Cortex of kidney (tissue), 1 donor: ENCODE measurements around the gene OR56B1.
"Not testable (repeated sequence)": the region's sequence is repeated elsewhere in the genome, so short reads cannot be mapped to it uniquely, and the experiment has no call there.

Experiments
- DNase-seq: peaks from one replicate; lab custom pipeline; 2025; lab: John Stamatoyannopoulos, UW

OR56B1 gene, protein sequence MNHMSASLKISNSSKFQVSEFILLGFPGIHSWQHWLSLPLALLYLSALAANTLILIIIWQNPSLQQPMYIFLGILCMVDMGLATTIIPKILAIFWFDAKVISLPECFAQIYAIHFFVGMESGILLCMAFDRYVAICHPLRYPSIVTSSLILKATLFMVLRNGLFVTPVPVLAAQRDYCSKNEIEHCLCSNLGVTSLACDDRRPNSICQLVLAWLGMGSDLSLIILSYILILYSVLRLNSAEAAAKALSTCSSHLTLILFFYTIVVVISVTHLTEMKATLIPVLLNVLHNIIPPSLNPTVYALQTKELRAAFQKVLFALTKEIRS

DNA sequence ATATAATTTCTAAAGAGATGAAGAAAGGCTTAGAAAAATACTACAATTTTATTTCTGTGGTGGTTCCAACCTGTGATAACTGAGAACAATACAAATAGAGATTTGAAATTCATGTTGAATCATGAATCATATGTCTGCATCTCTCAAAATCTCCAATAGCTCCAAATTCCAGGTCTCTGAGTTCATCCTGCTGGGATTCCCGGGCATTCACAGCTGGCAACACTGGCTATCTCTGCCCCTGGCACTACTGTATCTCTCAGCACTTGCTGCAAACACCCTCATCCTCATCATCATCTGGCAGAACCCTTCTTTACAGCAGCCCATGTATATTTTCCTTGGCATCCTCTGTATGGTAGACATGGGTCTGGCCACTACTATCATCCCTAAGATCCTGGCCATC, at the start of gene OR56B1:
OR56B1 (plus strand) TSS at position 53 of the 400 bp plus-strand sequence; CDS start at position 122, 69 bp downstream.
- DNase-seq = no peak

DNA sequence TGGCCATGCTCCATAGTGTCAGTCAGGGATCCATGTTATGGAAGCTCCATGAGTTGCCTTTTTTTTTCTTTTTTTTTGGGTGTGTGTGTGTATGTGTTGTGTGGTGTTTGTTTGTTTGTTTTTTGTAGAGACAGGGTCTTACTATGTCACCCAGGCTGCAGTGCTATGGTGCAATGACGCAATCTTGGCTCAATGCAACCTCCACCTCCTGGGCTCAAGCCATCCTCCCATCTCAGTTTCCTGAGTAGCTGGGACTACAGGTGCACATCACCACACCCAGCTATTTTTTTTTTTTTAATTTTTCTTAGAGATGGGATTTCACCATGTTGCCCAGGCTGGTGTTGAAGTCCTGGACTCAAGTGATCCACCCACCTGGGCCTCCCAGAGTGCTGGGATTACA, 47.8 kb upstream of the OR56B1 start:
- DNase-seq = no peak

DNA sequence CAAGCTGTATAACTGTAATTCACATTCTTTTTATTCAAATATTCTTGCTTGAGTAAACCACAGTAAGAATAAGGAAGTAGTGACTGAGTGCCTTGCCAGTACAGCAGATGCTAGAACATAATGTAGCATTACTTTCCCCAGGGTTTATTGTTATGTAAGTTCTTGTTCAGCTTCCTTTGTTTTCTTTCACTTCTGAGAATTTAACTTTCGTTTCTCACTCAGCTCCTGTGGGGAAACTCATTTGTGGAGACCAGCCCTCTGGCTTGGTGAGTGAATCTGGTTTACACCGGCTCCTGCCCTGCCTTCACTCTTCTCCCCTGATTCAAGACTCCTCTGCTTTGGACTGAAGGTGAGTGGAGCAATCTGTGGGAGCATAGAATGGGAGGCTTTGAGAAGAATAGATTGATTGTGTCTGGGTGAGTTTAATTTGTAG, 46.7 kb upstream of the OR56B1 start, which contains the start of gene TRIM22:
TRIM22 (plus strand) TSS at position 240 of the 433 bp plus-strand sequence. CDS start 6,443 bp downstream, outside the sequence.
- DNase-seq = no peak

DNA sequence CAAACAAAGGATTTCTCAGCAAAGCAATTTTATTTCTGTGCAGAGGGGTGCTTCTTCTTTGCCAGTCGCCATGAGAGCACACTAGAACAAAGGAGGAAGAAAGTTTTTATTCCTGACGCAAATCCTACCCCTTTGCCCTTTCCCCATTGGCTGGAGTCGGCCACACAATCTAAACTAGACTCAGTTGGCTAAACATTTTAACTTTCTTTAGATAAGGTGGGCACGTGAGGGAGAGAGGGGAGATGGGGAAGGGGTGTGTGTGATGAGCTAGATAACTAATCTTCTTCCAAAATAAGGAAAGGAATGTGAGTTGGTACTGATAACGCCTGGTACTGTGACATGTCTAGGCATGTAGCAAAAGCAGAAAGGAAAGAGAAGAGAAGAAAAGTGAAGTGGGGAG, 46.0 kb upstream of the OR56B1 start:
- no peak for DNase-seq

DNA sequence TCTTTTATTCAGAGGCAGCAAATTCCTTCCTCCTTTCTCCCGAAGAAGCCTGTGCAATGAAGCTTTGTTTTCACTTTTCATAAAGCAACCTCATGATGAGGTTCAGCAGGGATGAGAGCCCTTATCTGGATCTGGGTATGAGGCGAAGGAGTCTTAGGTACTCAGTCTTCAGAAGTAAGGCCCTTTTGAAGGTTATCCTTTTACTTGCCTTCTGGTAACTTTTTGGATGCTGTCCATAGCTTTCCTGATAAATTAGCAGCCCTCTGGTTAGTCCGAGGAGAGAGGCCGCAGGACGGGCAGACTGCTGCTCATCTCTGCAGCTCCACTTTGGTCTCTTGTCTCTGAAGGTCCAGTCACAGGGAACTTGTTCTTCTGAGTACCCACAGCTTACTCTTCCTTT, 45.5 kb upstream of the OR56B1 start:
- no peak for DNase-seq

DNA sequence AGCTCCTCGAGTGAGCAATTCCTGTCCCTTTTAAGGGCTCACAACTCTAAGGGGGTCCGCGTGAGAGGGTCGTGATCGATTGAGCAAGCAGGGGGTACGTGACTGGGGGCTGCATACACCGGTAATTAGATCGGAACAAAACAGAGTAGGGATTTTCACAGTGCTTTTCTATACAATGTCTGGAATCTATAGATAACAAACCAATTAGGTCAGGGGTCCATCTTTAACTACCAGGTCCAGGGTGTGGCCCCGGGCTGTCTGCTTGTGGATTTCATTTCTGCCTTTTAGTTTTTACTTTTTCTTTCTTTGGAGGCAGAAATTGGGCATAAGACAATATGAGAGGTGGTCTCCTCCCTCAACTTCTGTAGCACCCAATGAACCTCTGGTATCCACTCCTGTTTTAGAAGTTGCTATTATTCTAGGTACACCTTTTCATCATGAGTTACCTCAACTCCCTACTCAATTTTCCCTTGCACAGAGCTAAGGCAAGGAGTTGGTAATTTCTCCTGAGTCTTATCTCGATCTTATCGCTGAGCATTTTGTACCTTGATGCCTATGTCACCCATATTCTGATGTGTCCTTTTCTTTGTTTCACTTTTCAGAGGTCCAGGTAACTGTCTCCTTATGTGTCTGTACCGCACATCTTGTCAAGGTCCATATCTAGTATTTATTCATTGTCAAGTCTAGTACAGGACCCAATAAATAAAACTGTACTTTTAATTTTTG, 44.8 kb upstream of the OR56B1 start:
- DNase-seq = not testable (repeated sequence)

DNA sequence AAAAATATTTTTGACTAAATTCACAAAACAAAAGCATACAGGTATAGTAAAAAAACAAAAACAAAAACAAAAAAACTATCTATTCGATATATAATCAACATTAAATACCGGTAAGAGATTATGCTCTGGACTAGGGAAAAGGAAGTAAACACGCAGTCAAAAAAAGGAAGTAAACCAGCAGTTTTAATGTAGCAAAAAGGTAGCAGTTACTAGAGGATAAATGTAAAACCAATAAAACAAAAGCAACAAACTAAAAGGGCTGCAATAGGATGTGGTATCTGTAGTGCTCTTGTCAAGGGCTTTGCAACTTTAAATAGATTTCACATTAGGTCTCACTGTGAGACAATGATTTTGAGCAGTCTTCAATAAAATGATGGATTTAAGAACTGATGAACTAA, 44.3 kb upstream of the OR56B1 start:
- no peak for DNase-seq

DNA sequence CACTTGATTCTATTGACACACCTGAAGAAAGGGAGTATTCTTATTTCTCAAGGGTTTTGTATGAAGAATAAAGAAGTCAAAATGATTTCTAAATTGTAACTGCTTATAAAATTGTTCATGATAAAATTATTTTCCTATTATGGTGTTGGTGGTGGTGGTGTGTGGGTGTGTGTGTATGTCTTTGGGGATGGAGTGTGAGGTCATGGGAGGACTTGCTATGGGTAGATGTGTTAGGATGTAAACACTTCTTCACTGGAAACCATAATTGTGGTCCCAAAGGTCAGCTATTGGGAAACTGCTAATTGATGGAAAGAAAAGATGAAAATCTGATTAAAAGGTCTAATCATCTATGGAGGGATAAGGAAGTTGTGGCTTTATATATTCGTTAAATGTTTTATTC, 41.6 kb upstream of the OR56B1 start:
- no peak for DNase-seq

DNA sequence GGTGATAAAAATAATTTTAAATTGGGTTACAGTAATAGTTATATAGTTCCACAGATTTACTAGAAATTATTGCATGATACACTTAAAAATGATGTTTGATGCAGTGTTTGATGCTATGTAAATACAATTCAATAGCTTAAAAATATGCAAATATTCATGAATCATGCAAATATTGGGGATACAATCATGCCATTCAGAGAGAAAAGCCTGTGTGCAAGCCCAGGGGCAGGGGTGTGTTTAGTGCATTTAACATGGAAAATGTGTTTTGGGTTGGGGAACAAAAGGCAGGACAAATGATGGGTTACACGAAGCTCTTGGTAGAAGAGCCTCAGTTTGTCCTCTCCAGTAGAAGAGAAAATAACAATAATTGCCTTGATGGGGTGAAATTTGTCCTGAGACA, 40.7 kb upstream of the OR56B1 start:
- DNase-seq = no peak

DNA sequence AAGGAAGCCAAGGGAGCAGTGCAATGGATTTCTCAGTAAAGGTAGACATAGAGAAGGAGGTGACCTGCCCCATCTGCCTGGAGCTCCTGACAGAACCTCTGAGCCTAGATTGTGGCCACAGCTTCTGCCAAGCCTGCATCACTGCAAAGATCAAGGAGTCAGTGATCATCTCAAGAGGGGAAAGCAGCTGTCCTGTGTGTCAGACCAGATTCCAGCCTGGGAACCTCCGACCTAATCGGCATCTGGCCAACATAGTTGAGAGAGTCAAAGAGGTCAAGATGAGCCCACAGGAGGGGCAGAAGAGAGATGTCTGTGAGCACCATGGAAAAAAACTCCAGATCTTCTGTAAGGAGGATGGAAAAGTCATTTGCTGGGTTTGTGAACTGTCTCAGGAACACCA, 40.0 kb upstream of the OR56B1 start:
- DNase-seq = no peak

DNA sequence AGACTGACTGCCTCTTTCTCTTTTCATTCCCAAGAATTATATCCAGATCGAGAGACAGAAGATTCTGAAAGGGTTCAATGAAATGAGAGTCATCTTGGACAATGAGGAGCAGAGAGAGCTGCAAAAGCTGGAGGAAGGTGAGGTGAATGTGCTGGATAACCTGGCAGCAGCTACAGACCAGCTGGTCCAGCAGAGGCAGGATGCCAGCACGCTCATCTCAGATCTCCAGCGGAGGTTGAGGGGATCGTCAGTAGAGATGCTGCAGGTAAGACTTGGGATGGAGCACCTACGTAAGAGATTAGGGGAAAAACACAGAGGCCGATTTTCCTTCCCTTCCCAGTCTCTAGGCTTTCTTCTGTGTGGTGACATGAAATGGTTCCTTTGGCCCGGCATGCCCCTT, 38.0 kb upstream of the OR56B1 start:
- no peak for DNase-seq

DNA sequence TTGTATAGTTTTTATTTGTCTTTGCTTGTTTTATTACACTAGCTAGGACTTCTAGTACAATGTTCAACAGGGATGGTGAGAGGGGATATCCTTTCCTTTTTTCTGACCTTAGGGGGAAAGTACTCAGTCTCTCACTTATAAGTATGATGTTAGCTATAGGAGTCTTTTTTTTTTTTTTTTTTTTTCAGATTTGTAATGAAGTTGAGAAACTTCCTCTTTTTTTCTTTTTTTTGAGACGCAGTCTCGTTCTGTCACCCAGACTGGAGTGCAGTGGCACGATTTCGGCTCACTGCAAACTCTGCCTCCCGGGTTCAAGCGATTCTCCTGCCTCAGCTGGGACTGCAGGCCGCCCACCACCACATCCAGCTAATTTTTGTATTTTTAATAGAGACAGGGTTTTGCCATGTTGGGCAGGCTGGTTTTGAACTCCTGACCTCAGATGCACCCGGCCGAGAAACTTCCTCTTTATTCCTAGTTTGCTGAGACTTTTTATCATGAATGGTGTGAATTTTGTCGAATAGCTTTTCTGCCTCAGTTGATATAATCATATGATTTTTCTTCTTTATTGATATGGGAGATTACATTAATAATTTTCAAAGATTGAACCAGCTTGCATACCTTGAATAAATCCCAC, 35.7 kb upstream of the OR56B1 start:
- no peak for DNase-seq

DNA sequence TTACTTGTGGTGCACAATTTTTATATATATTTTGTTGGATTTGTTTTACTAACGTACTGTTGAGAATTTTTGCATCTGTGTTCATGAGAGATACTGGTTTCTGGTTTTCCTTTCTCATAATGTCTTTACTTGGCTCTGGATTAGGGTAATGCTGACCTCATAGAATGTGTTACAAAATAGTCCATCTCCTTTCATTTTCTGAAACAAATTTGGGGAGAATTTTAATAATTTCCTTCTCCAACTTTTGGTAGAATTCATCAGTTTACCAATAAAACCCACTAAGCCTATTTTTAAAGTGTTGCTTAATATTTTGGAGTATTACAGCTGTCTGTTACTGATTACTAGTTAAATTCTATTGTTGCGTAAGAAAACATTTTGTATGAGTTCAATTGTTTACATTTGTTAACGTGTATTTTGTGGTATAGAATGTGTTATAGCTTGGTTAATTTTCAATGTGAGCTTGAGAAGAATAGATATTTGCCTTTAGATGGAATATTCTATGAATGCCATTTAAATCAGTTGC, 35.1 kb upstream of the OR56B1 start:
- DNase-seq = no peak

DNA sequence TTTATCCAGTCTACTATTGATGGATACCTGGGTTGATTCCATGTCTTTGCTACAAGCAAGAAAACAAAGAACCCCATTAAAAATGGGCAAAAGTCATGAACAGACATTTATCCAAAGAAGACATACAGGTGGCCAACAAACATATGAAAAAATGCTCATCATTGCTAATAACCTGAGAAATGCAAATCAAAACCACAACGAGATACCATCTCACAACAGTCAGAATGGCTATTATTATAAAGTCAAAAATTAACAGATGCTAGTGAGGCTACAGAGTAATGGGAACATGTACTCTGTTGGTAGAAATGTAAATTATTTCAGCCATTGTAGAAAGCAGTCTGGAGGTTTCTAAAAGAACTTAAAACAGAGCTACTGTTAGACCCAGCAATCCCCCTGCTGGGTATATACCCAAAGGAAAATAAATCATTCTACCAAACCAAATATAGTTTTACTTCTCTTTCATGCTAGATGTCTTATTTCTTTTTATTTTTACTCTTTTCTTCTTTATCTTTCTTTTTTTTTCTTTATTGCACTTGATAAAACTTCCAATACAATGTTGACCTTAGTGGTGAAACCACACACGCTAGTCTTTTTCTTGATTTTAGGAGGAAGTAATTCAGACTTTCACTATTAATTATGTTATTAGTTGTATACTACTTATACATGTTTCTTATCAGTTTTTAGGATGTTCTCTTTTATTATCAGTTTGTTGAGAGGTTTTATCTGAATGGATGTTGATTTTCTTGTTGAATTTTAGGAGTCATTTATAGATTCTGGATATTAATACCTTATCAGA, 32.3 kb upstream of the OR56B1 start:
- DNase-seq = no peak

DNA sequence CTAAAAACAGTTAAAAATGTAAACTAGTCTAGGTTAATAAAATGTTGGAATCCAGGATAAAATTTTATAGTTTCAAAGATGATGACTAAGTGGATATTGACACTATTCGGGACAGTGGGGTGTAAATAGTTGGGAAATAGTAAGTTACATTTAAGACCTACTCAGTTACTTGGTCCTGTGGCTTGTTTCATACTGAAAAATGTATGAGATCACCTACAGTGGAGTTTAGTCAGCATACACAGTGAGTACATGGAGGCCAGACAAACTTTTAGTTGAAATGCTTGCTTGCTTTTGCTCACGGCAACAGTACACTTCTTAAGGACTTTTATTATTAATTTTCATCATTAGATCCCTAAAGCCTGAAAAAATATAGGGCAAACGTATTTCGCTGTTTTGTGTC, 30.6 kb upstream of the OR56B1 start:
- DNase-seq = no peak

DNA sequence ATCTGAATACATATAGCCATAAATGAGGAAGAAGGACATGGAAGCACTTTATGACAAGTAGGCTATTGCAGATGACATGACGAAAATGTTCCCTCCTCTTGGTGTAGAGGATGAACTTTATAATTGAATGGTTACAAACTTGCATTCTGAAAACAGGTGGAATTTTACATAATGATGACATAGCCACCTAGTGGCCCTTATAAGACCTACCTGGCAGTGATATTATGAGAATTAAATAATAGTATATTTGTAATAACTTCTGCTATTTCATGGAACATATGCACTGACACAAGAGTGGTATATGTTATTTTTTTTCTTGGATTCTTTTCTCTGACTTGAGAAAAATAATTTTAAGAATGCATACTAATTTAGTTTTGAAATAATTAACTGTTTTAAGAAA, 23.7 kb upstream of the OR56B1 start:
- DNase-seq = no peak

DNA sequence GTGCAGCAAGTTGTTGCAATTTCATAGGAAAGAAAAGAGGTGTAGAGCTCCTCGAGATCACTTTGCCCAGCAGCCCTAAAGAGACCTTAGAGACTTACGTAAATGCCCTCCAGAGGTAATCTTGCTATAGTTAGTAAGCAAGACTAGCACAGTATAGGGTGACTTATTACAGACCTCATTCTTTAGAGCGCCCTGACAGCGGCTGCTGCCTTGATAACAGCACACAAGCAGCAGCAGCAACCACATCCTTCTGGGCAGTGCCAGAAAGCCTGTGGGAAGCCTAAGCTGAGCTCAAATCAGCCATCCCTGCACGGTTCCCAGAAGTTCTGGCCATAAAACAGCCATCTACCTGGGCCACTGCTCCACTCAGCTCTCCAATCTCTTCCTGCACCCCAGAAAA, 22.6 kb upstream of the OR56B1 start:
- no peak for DNase-seq

DNA sequence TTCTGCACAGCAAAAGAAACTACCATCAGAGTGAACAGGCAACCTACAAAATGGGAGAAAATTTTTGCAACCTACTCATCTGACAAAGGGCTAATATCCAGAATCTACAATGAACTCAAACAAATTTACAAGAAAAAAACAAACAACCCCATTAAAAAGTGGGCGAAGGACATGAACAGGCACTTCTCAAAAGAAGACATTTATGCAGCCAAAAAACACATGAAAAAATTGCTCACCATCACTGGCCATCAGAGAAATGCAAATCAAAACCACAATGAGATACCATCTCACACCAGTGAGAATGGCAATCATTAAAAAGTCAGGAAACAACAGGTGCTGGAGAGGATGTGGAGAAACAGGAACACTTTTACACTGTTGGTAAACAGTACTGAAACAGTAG, 19.7 kb upstream of the OR56B1 start:
- DNase-seq = not testable (repeated sequence)

DNA sequence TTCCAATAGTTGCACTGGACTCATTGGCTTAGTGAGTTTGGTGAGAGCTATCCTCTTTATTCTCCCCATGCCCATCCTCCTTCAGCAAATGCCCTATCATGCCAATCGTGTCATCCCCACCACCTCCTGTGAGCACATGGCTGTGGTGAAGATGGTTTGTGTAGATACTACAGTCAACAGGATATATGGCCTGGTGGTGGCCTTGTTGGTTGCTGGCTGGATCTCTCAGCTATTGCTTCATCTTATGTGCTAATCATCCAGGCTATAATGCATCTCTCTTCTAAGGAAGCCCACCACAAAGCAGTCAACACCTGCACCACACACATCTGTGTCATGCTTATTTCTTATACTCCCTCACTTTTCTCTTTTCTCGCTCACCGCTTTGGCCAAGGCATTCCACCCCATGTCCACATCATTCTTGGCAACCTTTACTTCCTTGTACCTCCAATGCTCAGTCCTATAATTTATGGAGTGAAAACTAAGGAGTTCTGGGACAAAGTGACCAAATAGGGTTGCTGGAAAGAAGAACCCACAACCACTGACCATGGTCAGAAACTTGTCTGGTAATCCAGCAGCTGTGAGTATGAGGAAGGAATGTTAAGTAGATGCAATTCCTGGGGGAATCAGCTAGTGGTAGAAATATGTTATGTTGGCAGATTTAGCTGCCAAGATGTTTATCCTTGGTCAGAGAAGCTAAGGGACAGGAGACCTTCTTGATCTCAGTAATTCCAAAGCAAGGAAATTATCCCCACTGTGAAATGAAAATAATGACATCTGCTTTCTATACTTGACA, 16.3 kb upstream of the OR56B1 start:
- no peak for DNase-seq

DNA sequence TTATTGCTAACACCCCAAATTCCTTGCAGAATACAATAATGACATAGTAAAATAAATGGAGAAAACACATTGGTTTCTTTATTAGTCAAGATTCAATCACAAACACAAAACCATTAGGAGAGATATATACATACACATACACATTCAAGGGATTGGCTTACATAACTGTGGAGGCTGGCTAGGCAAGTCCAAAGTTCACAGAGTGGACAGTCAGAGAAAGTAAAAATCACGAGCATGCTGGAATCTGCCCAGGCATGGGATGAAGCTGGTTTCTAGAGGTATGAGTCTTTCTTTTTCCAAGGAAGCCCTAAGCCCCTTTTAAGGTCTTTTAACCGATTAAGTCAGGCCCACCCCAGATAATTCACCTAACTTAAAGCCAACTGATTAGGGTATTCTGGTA, 13.6 kb upstream of the OR56B1 start:
- no peak for DNase-seq

DNA sequence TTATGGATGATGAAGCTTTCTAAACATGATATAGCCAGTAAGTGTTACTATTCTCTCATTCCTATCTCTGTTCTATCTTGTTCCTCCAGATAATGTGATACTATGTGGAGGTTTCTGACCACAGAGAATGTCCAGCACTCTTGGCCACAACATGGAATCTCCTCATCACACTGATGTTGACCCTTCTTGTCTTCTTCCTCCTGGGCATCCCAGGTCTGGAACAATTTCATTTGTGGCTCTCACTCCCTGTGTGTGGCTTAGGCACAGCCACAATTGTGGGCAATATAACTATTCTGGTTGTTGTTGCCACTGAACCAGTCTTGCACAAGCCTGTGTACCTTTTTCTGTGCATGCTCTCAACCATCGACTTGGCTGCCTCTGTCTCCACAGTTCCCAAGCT, 9.9 kb upstream of the OR56B1 start:
- no peak for DNase-seq
